Common myeloid progenitor, CD34-positive (primary cell): ENCODE data around the gene RIMS1.

Source experiments
- CTCF ChIA-PET: fragments of 350-600 bp; sonication (Branson Sonifier 250); formaldehyde crosslinking; loops from one replicate; lab custom pipeline; 2021; ENCODE audit warnings: antibody characterized with exemption; lab: Charles Lee
- POLR2A ChIA-PET: fragments of 350-600 bp; sonication (Branson Sonifier 250); formaldehyde crosslinking; loops from one replicate; lab custom pipeline; 2021; ENCODE audit warnings: antibody characterized with exemption; lab: Charles Lee
- DNase-seq, 3 donors: peaks; one replicate each; pipeline versions ENCODE4 v3.0.0 to v3.0.0-alpha.2; 2013
- H3K27ac ChIP-seq, 2 experiments: 1 replicate in 1 of 2; 2 replicates in 1 of 2; pipeline ENCODE4 v1.7.0; 2013; ENCODE audit warnings: inconsistent platforms in 2 of 2, low read length in 2 of 2, mild to moderate bottlenecking in 2 of 2, low read depth in 1 of 2, moderate library complexity in 1 of 2; ENCODE audit not compliant: severe bottlenecking in 2 of 2, insufficient read depth in 1 of 2, poor library complexity in 1 of 2
- H3K27me3 ChIP-seq, 5 experiments: replicated peaks in 2 of 5; 1 replicate in 3 of 5; 2 replicates in 2 of 5; pipeline versions ENCODE4 v1.6.1 to v1.7.0; 2013; ENCODE audit warnings: low read length in 4 of 5, mild to moderate bottlenecking in 2 of 5, moderate library complexity in 2 of 5, inconsistent platforms in 1 of 5; ENCODE audit not compliant: insufficient read depth in 5 of 5, control insufficient read depth in 4 of 5
- H3K36me3 ChIP-seq, 4 experiments: 1 replicate in 2 of 4; 2 replicates in 2 of 4; pipeline versions ENCODE4 v1.6.1 to v1.7.0; 2013; ENCODE audit warnings: low read length in 3 of 4, control low read depth in 1 of 4, mild to moderate bottlenecking in 1 of 4; ENCODE audit not compliant: control insufficient read depth in 4 of 4, insufficient read depth in 4 of 4
- H3K4me1 ChIP-seq, 4 experiments: 1 replicate in 3 of 4; 2 replicates in 1 of 4; pipeline versions ENCODE4 v1.6.1 to v1.7.1; 2013; ENCODE audit warnings: low read length in 3 of 4, mild to moderate bottlenecking in 3 of 4, control low read depth in 1 of 4, inconsistent platforms in 1 of 4, moderate library complexity in 1 of 4; ENCODE audit not compliant: control insufficient read depth in 4 of 4, insufficient read depth in 4 of 4; ENCODE audit errors: control extremely low read depth in 1 of 4
- H3K4me3 ChIP-seq, 7 experiments: 1 replicate in 4 of 7; 2 replicates in 3 of 7; pipeline versions ENCODE4 v1.5.1 to v1.7.0; 2013; ENCODE audit warnings: mild to moderate bottlenecking in 7 of 7, low read length in 6 of 7, moderate library complexity in 6 of 7, inconsistent platforms in 2 of 7, low read depth in 2 of 7, control low read depth in 1 of 7; ENCODE audit not compliant: insufficient read depth in 4 of 7, control insufficient read depth in 1 of 7; ENCODE audit errors: extremely low read depth in 1 of 7
- H3K9me3 ChIP-seq, 5 experiments: 1 replicate in 4 of 5; 2 replicates in 1 of 5; pipeline versions ENCODE4 v1.6.1 to v1.7.1; 2013; ENCODE audit warnings: low read length in 4 of 5, mild to moderate bottlenecking in 2 of 5, inconsistent platforms in 1 of 5, low read depth in 1 of 5, moderate library complexity in 1 of 5; ENCODE audit not compliant: control insufficient read depth in 4 of 5, insufficient read depth in 2 of 5; ENCODE audit errors: control extremely low read depth in 1 of 5
- WGBS: methylation state at CpG from one replicate; pipeline ENCODE4 v1.1.5; 2013; ENCODE audit not compliant: insufficient coverage; 5-methylcytosine and 5-hydroxymethylcytosine counted together

The RIMS1 gene

DNA sequence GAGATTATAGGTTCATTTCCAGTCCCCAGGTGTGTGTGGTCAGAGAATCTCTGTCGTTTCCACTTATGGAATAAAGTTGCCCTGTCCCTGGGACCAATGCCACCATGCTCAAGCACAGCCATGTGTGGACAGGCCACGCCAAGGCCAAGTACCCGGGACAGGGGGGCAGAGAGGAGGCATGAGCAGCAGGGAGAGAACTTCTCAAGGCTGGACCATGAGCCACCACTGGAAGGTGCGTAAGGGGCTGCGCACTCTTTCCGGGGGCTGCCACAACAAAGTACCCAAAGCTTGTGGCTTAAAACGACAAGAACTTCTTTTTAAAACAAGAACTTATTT lies 526.3 kb downstream of the RIMS1 start:
- CTCF ChIA-PET, result interaction anchor here (1.1 to 7.9 kb wide), 10 partner anchors 10 to 769 kb away, joined by 3 to 46 read pairs (median 6); no protein-coding TSS in a partner anchor
- Histone ChIP-seq H3K4me1 (peaks cover 0 to 11% (median 6%) of the 10 kb centered on the region in 4 experiments), H3K4me3 (no peak overlapping the region), H3K27me3 (peaks cover 0 to 3% (median 0%) of the 10 kb centered on the region in 5 experiments), H3K9me3 (no peaks in the 10 kb centered on the region), H3K27ac (no peak overlapping the region), H3K36me3 (no peaks in the 10 kb centered on the region)
- POLR2A ChIA-PET, result no interaction called here
- WGBS, result 94% methylated on average over 7 of the region's 7 CpGs
- no peak for DNase-seq

- DNase-seq, result no peak
- Histone ChIP-seq H3K27ac (no peak overlapping the region), H3K4me3 (no peak overlapping the region), H3K27me3 (peaks cover 0 to 3% (median 0%) of the 10 kb centered on the region in 5 experiments), H3K9me3 (no peaks in the 10 kb centered on the region), H3K4me1 (peaks cover 0 to 11% (median 6%) of the 10 kb centered on the region in 4 experiments), H3K36me3 (no peaks in the 10 kb centered on the region)
- ChIA-PET CTCF (interaction anchor here (0.9 to 7.9 kb wide), 3 partner anchors 8 to 721 kb away, joined by 3 to 46 read pairs (median 11); no protein-coding TSS in a partner anchor), POLR2A (no interaction called here)
- WGBS, result 93% methylated on average over 9 of the region's 9 CpGs
These were observed 527.5 kb downstream of the RIMS1 start for GRCh38 chr6:72413884-72414283.

- POLR2A ChIA-PET, result no interaction called here
- DNase-seq, result no peak
- no peaks in the 10 kb centered on the region for H3K9me3 ChIP-seq
- H3K27ac ChIP-seq, result no peak overlapping the region
- CTCF ChIA-PET, result interaction anchor here (0.9 to 7.9 kb wide), 4 partner anchors 8 to 720 kb away, joined by 3 to 46 read pairs (median 8); no protein-coding TSS in a partner anchor
- H3K4me3 ChIP-seq, result no peak overlapping the region
- H3K4me1 ChIP-seq, result peaks cover 0 to 11% (median 6%) of the 10 kb centered on the region in 4 experiments
- H3K27me3 ChIP-seq, result peaks cover 0 to 3% (median 0%) of the 10 kb centered on the region in 5 experiments
- H3K36me3 ChIP-seq, result no peaks in the 10 kb centered on the region
- 92% methylated on average over 3 of the region's 4 CpGs for WGBS
These were observed 528.3 kb downstream of the RIMS1 start for GRCh38 chr6:72414657-72415056.

GRCh38 chr6:72416744-72417465 lies 530.6 kb downstream of the RIMS1 start:
- Histone ChIP-seq H3K9me3 (no peaks in the 10 kb centered on the region), H3K4me1 (no peaks in the 10 kb centered on the region), H3K27me3 (peaks cover 0 to 3% (median 0%) of the 10 kb centered on the region in 5 experiments), H3K27ac (no peak overlapping the region), H3K4me3 (no peak overlapping the region), H3K36me3 (no peaks in the 10 kb centered on the region)
- ChIA-PET POLR2A (no interaction called here), CTCF (interaction anchor here (0.8 to 2.2 kb wide), 3 partner anchors 24 to 163 kb away, joined by 3 to 7 read pairs (median 3); no protein-coding TSS in a partner anchor)
- WGBS, result 100% methylated on average over 4 of the region's 6 CpGs
- DNase-seq, result peak in 1 of 3 donors; percentile 3

GRCh38 chr6:72417759-72418158 lies 531.4 kb downstream of the RIMS1 start:
- DNase-seq, result no peak
- WGBS, result 100% methylated on average over 3 of the region's 3 CpGs
- no peak overlapping the region for H3K27ac ChIP-seq

GRCh38 chr6:72418495-72418894 lies 532.1 kb downstream of the RIMS1 start:
- no peak overlapping the region for H3K4me3 ChIP-seq
- POLR2A ChIA-PET, result no interaction called here
- no peak overlapping the region for H3K27ac ChIP-seq
- no peaks in the 10 kb centered on the region for H3K9me3 ChIP-seq
- WGBS, result 97% methylated on average over 3 of the region's 5 CpGs
- no peaks in the 10 kb centered on the region for H3K36me3 ChIP-seq
- H3K27me3 ChIP-seq, result peaks cover 0 to 3% (median 0%) of the 10 kb centered on the region in 5 experiments
- no peak for DNase-seq
- CTCF ChIA-PET, result interaction anchor here (1.6 to 7.6 kb wide), 2 partner anchors 7 to 104 kb away, joined by 3 to 46 read pairs; no protein-coding TSS in a partner anchor
- H3K4me1 ChIP-seq, result no peaks in the 10 kb centered on the region

More at GRCh38 chr6:72417759-72418158, 531.4 kb downstream of the RIMS1 start:
- ChIA-PET CTCF (interaction anchor here (1.6 to 2.2 kb wide), 2 partner anchors 104 to 162 kb away, joined by 3 to 7 read pairs; no protein-coding TSS in a partner anchor), POLR2A (no interaction called here)
- H3K4me1 ChIP-seq, result no peaks in the 10 kb centered on the region
- H3K4me3 ChIP-seq, result no peak overlapping the region
- H3K9me3 ChIP-seq, result no peaks in the 10 kb centered on the region
- H3K27me3 ChIP-seq, result peaks cover 0 to 3% (median 0%) of the 10 kb centered on the region in 5 experiments
- H3K36me3 ChIP-seq, result no peaks in the 10 kb centered on the region

DNA sequence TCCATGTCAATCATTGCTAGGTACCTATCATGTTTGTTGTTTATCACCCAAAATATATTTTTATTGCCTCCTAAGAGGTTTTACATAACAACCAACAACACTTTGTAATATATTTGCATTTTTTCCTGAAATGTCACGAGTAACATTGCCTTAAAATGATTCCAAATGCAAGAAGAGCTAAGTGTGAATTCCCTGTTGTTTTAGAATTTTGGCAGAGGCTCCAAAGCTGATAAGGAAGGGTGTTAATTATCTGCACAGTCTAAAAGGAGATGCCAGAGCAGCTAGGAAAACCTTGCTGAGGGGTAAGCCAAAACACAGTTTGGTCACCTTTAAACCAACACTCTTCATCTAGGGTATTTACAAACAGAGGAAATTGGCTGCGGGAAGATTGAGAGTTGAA lies 533.6 kb downstream of the RIMS1 start:
- H3K36me3 ChIP-seq, result no peaks in the 10 kb centered on the region
- H3K4me3 ChIP-seq, result no peak overlapping the region
- no peaks in the 10 kb centered on the region for H3K9me3 ChIP-seq
- POLR2A ChIA-PET, result no interaction called here
- no peak for DNase-seq
- no peak overlapping the region for H3K27ac ChIP-seq
- H3K27me3 ChIP-seq, result peaks cover 0 to 3% (median 0%) of the 10 kb centered on the region in 5 experiments
- H3K4me1 ChIP-seq, result no peaks in the 10 kb centered on the region
- 100% methylated on average over 1 of the region's 2 CpGs for WGBS
- CTCF ChIA-PET, result interaction anchor here (0.6 to 7.6 kb wide), 2 partner anchors 8 to 706 kb away, joined by 3 to 46 read pairs; no protein-coding TSS in a partner anchor
